Lung (tissue), 12 donors: Measurements from ENCODE around the gene LBX1. TPM values are rescaled to one million over a fixed set of nuclear protein-coding genes. Genes with fewer than 3 reads are reported as not detected.

Source experiments
- ATAC-seq: fragments of 200-7000 bp; cut with Tn5 transposase; one replicate; pipeline ENCODE4 v1.9.1; 2020; ENCODE audit warnings: moderate number of reproducible peaks; ENCODE audit not compliant: insufficient read depth, low FRiP score
- DNase-seq, 3 donors: peaks; one replicate each; pipeline ENCODE4 v3.0.0-alpha.2; 2013 to 2017
- H3K27ac ChIP-seq, 2 donors: one replicate each; pipeline ENCODE4 v1.5.1; 2013; ENCODE audit warnings: mild to moderate bottlenecking in 2 of 2, moderate library complexity in 2 of 2, control low read depth in 1 of 2, inconsistent platforms in 1 of 2, low read depth in 1 of 2, low read length in 1 of 2
- H3K27me3 ChIP-seq, 3 donors: one replicate each; pipeline ENCODE4 v1.5.1; 2013; ENCODE audit warnings: low read length in 2 of 3; ENCODE audit not compliant: control insufficient read depth in 3 of 3, insufficient read depth in 3 of 3
- H3K36me3 ChIP-seq, 4 donors: one replicate each; pipeline ENCODE4 v1.5.1; 2013; ENCODE audit warnings: low read length in 4 of 4, mild to moderate bottlenecking in 1 of 4, moderate library complexity in 1 of 4; ENCODE audit not compliant: control insufficient read depth in 4 of 4, insufficient read depth in 4 of 4
- H3K4me1 ChIP-seq, 5 donors: one replicate each; pipeline ENCODE4 v1.5.1; 2013; ENCODE audit warnings: low read length in 5 of 5, mild to moderate bottlenecking in 2 of 5, moderate library complexity in 1 of 5; ENCODE audit not compliant: control insufficient read depth in 5 of 5, insufficient read depth in 5 of 5
- H3K4me3 ChIP-seq: one replicate; pipeline ENCODE4 v1.5.1; 2013; ENCODE audit warnings: mild to moderate bottlenecking, control low read depth, moderate library complexity
- H3K9ac ChIP-seq, 2 donors: one replicate each; pipeline ENCODE4 v1.5.1; 2013; ENCODE audit warnings: low read length in 2 of 2, control low read depth in 1 of 2; ENCODE audit not compliant: insufficient read depth in 1 of 2
- H3K9me3 ChIP-seq, 4 donors: one replicate each; pipeline ENCODE4 v1.5.1; 2013; ENCODE audit warnings: low read length in 3 of 4, mild to moderate bottlenecking in 1 of 4, moderate library complexity in 1 of 4; ENCODE audit not compliant: control insufficient read depth in 4 of 4, insufficient read depth in 3 of 4
- CTCF ChIP-seq: IDR thresholded peaks from 2 replicates; pipeline ENCODE4 v1.5.1; 2012; ENCODE audit warnings: mild to moderate bottlenecking; ENCODE audit errors: control extremely low read depth, extremely low read depth
- WGBS, 2 donors: extraction: QIAGEN DNeasy Blood & Tissue Kit; methylation state at CpG; one replicate each; pipeline ENCODE4 v1.1.7; 2013; 5-methylcytosine and 5-hydroxymethylcytosine counted together
- polyA plus RNA-seq, 2 donors: library from polyadenylated mRNA; stranded (reverse); fragments of 200-250 nt; gene quantifications; one replicate each; pipeline ENCODE4 v1.2.1, GENCODE V29; 2013
- total RNA-seq, 2 donors: library from RNA; depleted of rRNA in 1 of 2; stranded (reverse); fragments of >200 nt in 1 of 2; gene quantifications; one replicate each; pipeline ENCODE4 v1.2.1, GENCODE V29; 2014 to 2021
- donor health status: control.
- donor health status: control.
- donor health status: Bipolar disorder and iron deficiency.
- donor health status: healthy.
- donor health status: DM: yes; HTN: yes; CAD: no.

LBX1 gene
- total and polyA plus RNA-seq, 4 donors: 0.02 to 0.09 (median 0.04) TPM; not detected in 1

GRCh38 chr10:101226491-101227428 lies 2.5 kb downstream of the LBX1 start:
- H3K4me3 ChIP-seq: no peak overlapping the region
- peaks cover 12 to 84% (median 74%) of the 10 kb centered on the region in 3 donors for H3K27me3 ChIP-seq
- H3K36me3 ChIP-seq: no peaks in the 10 kb centered on the region
- no peak for TF ChIP-seq CTCF
- WGBS, 2 donors: 7 to 10% methylated on average over 49 to 67 of the region's 67 CpGs
- H3K9ac ChIP-seq: no peak overlapping the region
- ATAC-seq: no peak
- no peak overlapping the region for H3K27ac ChIP-seq
- peaks cover 3 to 38% (median 11%) of the 10 kb centered on the region in 5 donors for H3K4me1 ChIP-seq
- DNase-seq: peak in 2 of 3 donors; percentile 46 to 49
- H3K9me3 ChIP-seq: peaks cover 0 to 10% (median 0%) of the 10 kb centered on the region in 4 donors

- 10 to 16% methylated on average over 23 of the region's 23 CpGs for WGBS, 2 donors
- Histone ChIP-seq H3K27me3 (peaks cover 12 to 84% (median 74%) of the 10 kb centered on the region in 3 donors), H3K36me3 (no peaks in the 10 kb centered on the region), H3K4me3 (no peak overlapping the region), H3K27ac (no peak overlapping the region), H3K4me1 (peaks cover 3 to 38% (median 11%) of the 10 kb centered on the region in 5 donors), H3K9ac (no peak overlapping the region), H3K9me3 (peaks cover 0 to 10% (median 0%) of the 10 kb centered on the region in 4 donors)
- no peak for DNase-seq
- ATAC-seq: no peak
- no peak for TF ChIP-seq CTCF
Observed at GRCh38 chr10:101225846-101226421, 3.3 kb downstream of the LBX1 start.

- Histone ChIP-seq H3K36me3 (no peaks in the 10 kb centered on the region), H3K27me3 (peaks cover 12 to 84% (median 75%) of the 10 kb centered on the region in 3 donors), H3K9me3 (peaks cover 0 to 10% (median 0%) of the 10 kb centered on the region in 4 donors), H3K4me1 (peaks cover 0 to 33% (median 11%) of the 10 kb centered on the region in 5 donors), H3K4me3 (no peak overlapping the region), H3K9ac (no peak overlapping the region), H3K27ac (no peak overlapping the region)
- WGBS, 2 donors: 6 to 8% methylated on average over 53 of the region's 53 CpGs
- ATAC-seq: no peak
- no peak for TF ChIP-seq CTCF
- DNase-seq: peak in 1 of 3 donors; percentile 38
Observed at GRCh38 chr10:101224910-101225823, 4.1 kb downstream of the LBX1 start.
